Ishikawa (cell line): ENCODE data around the gene RAB27B.

ENCODE experiments used
- CREB1 ChIP-seq: IDR thresholded peaks from 2 replicates; pipeline ENCODE4 v1.6.1; 2012; ENCODE audit warnings: low read depth
- MAX ChIP-seq: IDR thresholded peaks from 2 replicates; pipeline ENCODE4 v1.6.1; 2012
- REST ChIP-seq: IDR thresholded peaks from 2 replicates; pipeline ENCODE4 v1.6.1; 2012; ENCODE audit warnings: low read depth, mild to moderate bottlenecking
- TAF1 ChIP-seq: IDR thresholded peaks from 2 replicates; pipeline ENCODE4 v1.6.1; 2012; ENCODE audit warnings: low read depth, mild to moderate bottlenecking
- YY1 ChIP-seq: IDR thresholded peaks from 2 replicates; pipeline ENCODE4 v1.6.1; 2012; ENCODE audit warnings: low read depth

- no peak for TF ChIP-seq REST
- no peak for TF ChIP-seq TAF1
- TF ChIP-seq MAX, result no peak
- no peak for TF ChIP-seq CREB1
- no peak for TF ChIP-seq YY1
These were observed 100.0 kb downstream of the RAB27B start for GRCh38 chr18:54928236-54928635.
